H1 (cell line): ENCODE measurements around the gene ATG9B. TPM values are rescaled to one million over a fixed set of nuclear protein-coding genes. Genes with fewer than 3 reads are reported as not detected.

Experiments
- CTCF ChIA-PET: fragments of 300-600 bp; sonication (Branson Sonifier 250); formaldehyde crosslinking; loops from one replicate; lab custom pipeline; 2021; ENCODE audit not compliant: partially characterized antibody; lab: Charles Lee
- POLR2A ChIA-PET: fragments of 300-600 bp; sonication (Branson Sonifier 250); formaldehyde crosslinking; loops from one replicate; lab custom pipeline; 2021; ENCODE audit warnings: inconsistent platforms; ENCODE audit not compliant: partially characterized antibody; lab: Charles Lee
- DNase-seq, 2 experiments: peaks; one replicate each; pipeline versions ENCODE4 v3.0.0 to v3.0.0-alpha.2; 2010 to 2022; ENCODE audit warnings: low spot score in 2 of 2, low read depth in 1 of 2, mixed read lengths in 1 of 2
- FAIRE-seq: peaks from 2 replicates; lab custom pipeline; 2011; peaks lifted over from hg19 to GRCh38; lab: Jason Lieb, UNC
- H2AFZ ChIP-seq: 2 replicates; pipeline ENCODE4 v1.8.1; 2012; ENCODE audit warnings: low read length, inconsistent platforms
- H2AK5ac ChIP-seq: 2 replicates; pipeline ENCODE4 v1.6.1; 2013; ENCODE audit warnings: low read depth, low read length
- H2BK120ac ChIP-seq: replicated peaks from 2 replicates; pipeline ENCODE3; 2013; ENCODE audit warnings: low read depth, low read length, inconsistent platforms
- H2BK12ac ChIP-seq: 2 replicates; pipeline ENCODE4 v1.6.1; 2013; ENCODE audit warnings: low read depth, low read length
- H2BK15ac ChIP-seq: 2 replicates; pipeline ENCODE4 v1.6.1; 2013; ENCODE audit warnings: low read length
- H2BK20ac ChIP-seq: 2 replicates; pipeline ENCODE4 v1.6.1; 2013; ENCODE audit warnings: low read length
- H2BK5ac ChIP-seq: 2 replicates; pipeline ENCODE4 v1.6.1; 2013; ENCODE audit warnings: low read depth, low read length
- H3K14ac ChIP-seq: 2 replicates; pipeline ENCODE4 v1.6.1; 2013; ENCODE audit warnings: inconsistent platforms; ENCODE audit not compliant: insufficient read length
- H3K18ac ChIP-seq: 2 replicates; pipeline ENCODE4 v1.6.1; 2013; ENCODE audit warnings: low read length; ENCODE audit errors: extremely low read depth
- H3K23ac ChIP-seq: 2 replicates; pipeline ENCODE4 v1.6.1; 2013; ENCODE audit warnings: inconsistent platforms; ENCODE audit not compliant: insufficient read length
- H3K23me2 ChIP-seq: 2 replicates; pipeline ENCODE4 v1.6.1; 2013; ENCODE audit warnings: low read depth, low read length
- H3K27ac ChIP-seq: 2 replicates; pipeline ENCODE4 v1.6.1; 2011; ENCODE audit warnings: low read depth, low read length, inconsistent platforms
- H3K27me3 ChIP-seq, 4 experiments: replicated peaks in 1 of 4; 1 replicate in 1 of 4; 2 replicates in 3 of 4; pipeline versions ENCODE4 v1.6.1 to v1.8.1; 2011 to 2013; ENCODE audit warnings: low read length in 3 of 4, mild to moderate bottlenecking in 3 of 4, inconsistent platforms in 2 of 4, mixed read lengths in 2 of 4, moderate library complexity in 1 of 4; ENCODE audit not compliant: control insufficient read depth in 3 of 4, insufficient read depth in 3 of 4; ENCODE audit errors: extremely low read depth in 1 of 4
- H3K36me3 ChIP-seq, 4 experiments: 2 replicates each; pipeline versions ENCODE4 v1.6.1 to v1.8.1; 2011 to 2013; ENCODE audit warnings: mild to moderate bottlenecking in 4 of 4, low read length in 3 of 4, moderate library complexity in 2 of 4, control low read depth in 1 of 4, inconsistent platforms in 1 of 4; ENCODE audit not compliant: insufficient read depth in 4 of 4, control insufficient read depth in 2 of 4
- H3K4ac ChIP-seq: replicated peaks from 2 replicates; pipeline ENCODE3; 2013; ENCODE audit warnings: low read length, low read depth, mixed read lengths, inconsistent platforms; ENCODE audit not compliant: insufficient read length
- H3K4me1 ChIP-seq, 4 experiments: replicated peaks in 1 of 4; 1 replicate in 1 of 4; 2 replicates in 3 of 4; pipeline versions ENCODE4 v1.6.1 to v1.8.1; 2011 to 2013; ENCODE audit warnings: low read length in 3 of 4, inconsistent platforms in 2 of 4, mixed read lengths in 1 of 4; ENCODE audit not compliant: insufficient read depth in 4 of 4, control insufficient read depth in 3 of 4
- H3K4me2 ChIP-seq, 2 experiments: 2 replicates each; pipeline versions ENCODE4 v1.6.1 to v1.8.1; 2011 to 2013; ENCODE audit warnings: low read depth in 2 of 2, low read length in 2 of 2, control low read depth in 1 of 2, inconsistent platforms in 1 of 2, mild to moderate bottlenecking in 1 of 2; ENCODE audit not compliant: insufficient read depth in 1 of 2
- H3K4me3 ChIP-seq, 4 experiments: fragments of 200-600, 300-600 bp in 1 of 4; sonication (generic), shearing (Covaris generic), sonication (Bioruptor Twin) in 1 of 4; 2 replicates each; pipeline versions ENCODE4 v1.5.1 to v1.8.1; 2011 to 2016; ENCODE audit warnings: low read length in 4 of 4, low read depth in 3 of 4, control low read depth in 2 of 4, inconsistent platforms in 2 of 4, mild to moderate bottlenecking in 2 of 4, mixed read lengths in 1 of 4, moderate library complexity in 1 of 4; ENCODE audit not compliant: insufficient read depth in 2 of 4; ENCODE audit errors: extremely low read depth in 1 of 4
- H3K56ac ChIP-seq: replicated peaks from 2 replicates; pipeline ENCODE3; 2013; ENCODE audit warnings: low read depth, mild to moderate bottlenecking, mixed read lengths, low read length, inconsistent platforms; ENCODE audit not compliant: insufficient read length
- H3K79me1 ChIP-seq: 2 replicates; pipeline ENCODE4 v1.6.1; 2013; ENCODE audit warnings: low read depth, low read length, control low read depth
- H3K79me2 ChIP-seq, 2 experiments: 2 replicates each; pipeline versions ENCODE4 v1.6.1 to v1.8.1; 2012 to 2013; ENCODE audit warnings: low read length in 2 of 2, mild to moderate bottlenecking in 2 of 2, inconsistent platforms in 1 of 2; ENCODE audit not compliant: insufficient read depth in 2 of 2, control insufficient read depth in 1 of 2
- H3K9ac ChIP-seq, 4 experiments: replicated peaks in 1 of 4; 1 replicate in 1 of 4; 2 replicates in 3 of 4; pipeline versions ENCODE4 v1.6.1 to v1.8.1; 2011 to 2013; ENCODE audit warnings: low read depth in 3 of 4, low read length in 3 of 4, control low read depth in 2 of 4, mild to moderate bottlenecking in 2 of 4, moderate library complexity in 2 of 4, inconsistent platforms in 1 of 4; ENCODE audit errors: extremely low read depth in 1 of 4
- H3K9me3 ChIP-seq, 2 experiments: 2 replicates each; pipeline versions ENCODE4 v1.6.1 to v1.8.1; 2012 to 2013; ENCODE audit warnings: mild to moderate bottlenecking in 2 of 2, moderate library complexity in 2 of 2, control low read depth in 1 of 2, inconsistent platforms in 1 of 2, low read depth in 1 of 2, low read length in 1 of 2, mixed read lengths in 1 of 2; ENCODE audit not compliant: insufficient read depth in 2 of 2
- H4K20me1 ChIP-seq, 2 experiments: replicated peaks in 1 of 2; 2 replicates each; pipeline versions ENCODE3 to v1.8.1; 2011 to 2013; ENCODE audit warnings: inconsistent platforms in 2 of 2, low read length in 2 of 2, mild to moderate bottlenecking in 1 of 2; ENCODE audit not compliant: insufficient read depth in 2 of 2, control insufficient read depth in 1 of 2
- H4K5ac ChIP-seq: 2 replicates; pipeline ENCODE4 v1.6.1; 2013; ENCODE audit warnings: low read length, low read depth, mixed read lengths, inconsistent platforms; ENCODE audit not compliant: insufficient read length
- H4K8ac ChIP-seq: 2 replicates; pipeline ENCODE4 v1.8.0; 2013; ENCODE audit warnings: mild to moderate bottlenecking, moderate library complexity, low read length, inconsistent platforms; ENCODE audit not compliant: insufficient read depth; ENCODE audit errors: extremely low read depth
- H4K91ac ChIP-seq: replicated peaks from 2 replicates; pipeline ENCODE3; 2013; ENCODE audit warnings: low read length, mixed read lengths, inconsistent platforms; ENCODE audit not compliant: insufficient read length
- CBX8 ChIP-seq: fragments of 300-800, 300-1000 bp; sonication (generic); IDR thresholded peaks from 2 replicates; pipeline ENCODE4 v1.7.1; 2016; ENCODE audit warnings: low read depth, low read length, borderline replicate concordance
- CEBPB ChIP-seq: IDR thresholded peaks from 2 replicates; pipeline ENCODE4 v1.6.1; 2012; ENCODE audit warnings: low read depth, low read length
- POLR2AphosphoS5 ChIP-seq: IDR thresholded peaks from 2 replicates; pipeline ENCODE4 v1.6.1; 2011; ENCODE audit warnings: low read depth, low read length
- RAD21 ChIP-seq, 2 experiments: IDR thresholded peaks in 1 of 2; conservative IDR thresholded peaks in 1 of 2; 2 replicates each; pipeline ENCODE4 v1.6.1; 2011; ENCODE audit warnings: low read depth in 2 of 2, low read length in 2 of 2, improper control_type of control experiment in 1 of 2, inconsistent platforms in 1 of 2, mild to moderate bottlenecking in 1 of 2, moderate library complexity in 1 of 2
- SP4 ChIP-seq: IDR thresholded peaks from 2 replicates; pipeline ENCODE4 v1.6.1; 2012; ENCODE audit warnings: low read length, inconsistent platforms
- WGBS, 2 experiments: shearing (Covaris generic) in 1 of 2; methylation state at CpG; one replicate each; pipeline versions ENCODE4 v1.1.6 to v1.1.7; 2013 to 2015; ENCODE audit warnings: low lambda C conversion rate in 2 of 2, mixed read lengths in 2 of 2, inconsistent platforms in 1 of 2, low coverage in 1 of 2, missing lambda C conversion rate in 1 of 2; ENCODE audit not compliant: insufficient replicate concordance in 2 of 2, insufficient coverage in 1 of 2, insufficient read length in 1 of 2; ENCODE audit errors: extremely low coverage in 1 of 2, missing lambda C conversion rate in 1 of 2; 5-methylcytosine and 5-hydroxymethylcytosine counted together
- polyA plus RNA-seq, 7 experiments: library from polyadenylated mRNA; depleted of rRNA in 3 of 7; stranded (reverse) in 5 of 7; unstranded in 2 of 7; fragments of >200 nt in 5 of 7; fragments of 200-250 nt in 2 of 7; gene quantifications; 1 replicate in 5 of 7; 2 replicates in 1 of 7; 4 replicates in 1 of 7; pipeline versions ENCODE4 v1.2.1 to v1.2.3, GENCODE V29; 2011 to 2013; ENCODE audit warnings: missing spikeins in 2 of 7, mixed read lengths in 2 of 7
- total RNA-seq: library from RNA; stranded (reverse); fragmentation: NEBNext Ultra II Directional; extraction: Animal tissue kit (Norgen Biotek cat#: 25700); gene quantifications from 2 replicates; pipeline ENCODE4 v1.2.1, GENCODE V29; 2021

Gene ATG9B
- total and polyA plus RNA-seq, 2 of the 8 experiments (the other 6 are each of a cell fraction or from before 2014, with no cell fraction given), result 1.4 to 2.3 TPM

DNA sequence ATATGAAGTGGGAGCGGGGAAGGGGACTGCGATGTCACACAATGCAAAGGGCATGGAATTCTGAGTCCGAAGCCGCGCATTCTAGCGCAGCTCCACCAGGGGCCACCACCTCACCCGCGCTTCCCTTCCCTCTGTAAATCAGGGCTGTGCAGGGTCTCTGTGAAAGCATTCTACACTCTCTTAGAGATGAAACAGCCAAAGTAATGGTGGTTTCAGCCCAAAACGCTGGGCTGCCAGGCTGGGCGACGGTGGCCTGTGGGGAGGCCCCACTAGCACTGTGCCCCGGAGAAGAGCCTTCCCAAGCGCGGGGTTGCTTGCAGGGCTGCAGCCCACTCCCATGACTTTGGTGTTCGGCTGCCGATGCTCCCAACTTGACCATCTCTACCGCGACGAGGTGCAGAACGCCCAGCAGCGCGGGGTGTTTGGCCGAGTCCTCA lies 11.4 kb downstream of the ATG9B start:
- H2BK20ac ChIP-seq, result no peak overlapping the region
- ChIA-PET POLR2A (interaction anchor here (0.8 to 1.6 kb wide), 6 partner anchors 8 to 64 kb away, joined by 3 to 6 read pairs (median 4); no protein-coding TSS in a partner anchor), CTCF (interaction anchor here (0.8 to 11.5 kb wide), 26 partner anchors 8 to 166 kb away, joined by 3 to 142 read pairs (median 4); partner anchors contain the start of genes ATG9B and NOS3)
- TF ChIP-seq RAD21 (IDR thresholded peaks at IDR 0.05 in 1 of 2, conservative IDR thresholded peaks at IDR 0.05 in 1 of 2; ENCODE audit: low read depth in 2 of 2, low read length in 2 of 2) (peak; percentile 56 to 62), POLR2AphosphoS5 (no peak), SP4 (no peak), CBX8 (no peak), CEBPB (no peak)

More for the DNA sequence above, 11.4 kb downstream of the ATG9B start:
- DNase-seq (peak in 1 of 2 experiments; percentile 73), FAIRE-seq (peak; percentile 84)
- Histone ChIP-seq H3K9me3 (no peaks in the 10 kb centered on the region), H3K18ac (no peak overlapping the region), H3K56ac (no peak overlapping the region), H2BK15ac (peak overlapping the region; percentile 72; the same call in 1 of the 2 replicates), H3K36me3 (no peaks in the 10 kb centered on the region), H3K79me1 (no peaks in the 10 kb centered on the region; the same call in 1 of the 2 replicates), H4K20me1 (no peaks in the 10 kb centered on the region), H2BK120ac (no peak overlapping the region), H2BK5ac (peak overlapping the region; percentile 50; the same call in 1 of the 2 replicates), H3K4me2 (peak overlapping the region; percentile 60 to 68), H2BK12ac (peak overlapping the region; percentile 72; the same call in 1 of the 2 replicates), H2AFZ (no peak overlapping the region), H3K79me2 (no peaks in the 10 kb centered on the region), H3K27me3 (peaks cover 0 to 15% (median 12%) of the 10 kb centered on the region in 4 experiments; a peak in 6 of 7 replicates), H4K8ac (peak overlapping the region; percentile 23; the same call in 1 of the 2 replicates), H3K9ac (0 out of 7 replicates have a peak overlapping the region, but pooled peaks of 2 of the 4 experiments have one; percentile 29 to 38), H3K14ac (no peak overlapping the region), H4K91ac (peak overlapping the region; percentile 5), H3K27ac (no peak overlapping the region), H3K23me2 (no peaks in the 10 kb centered on the region; the same call in 1 of the 2 replicates), H3K4ac (no peak overlapping the region), H3K4me1 (peaks cover 0 to 38% (median 27%) of the 10 kb centered on the region in 4 experiments; a peak in 6 of 7 replicates), H4K5ac (no peak overlapping the region), H2AK5ac (no peak overlapping the region), H3K23ac (no peak overlapping the region), H3K4me3 (peak overlapping the region in 3 of 4 experiments; percentile 4 to 53 (median 7); a peak in 4 of 8 replicates)
- 41% methylated on average over 16 of the region's 23 CpGs; no CpG with 5 or more reads in 1 of the 2 experiments for WGBS, 2 experiments
